Right lobe of liver (tissue), 6 donors: ENCODE results near the gene MBNL2. TPM values are rescaled to one million over a fixed set of nuclear protein-coding genes. Genes with fewer than 3 reads are reported as not detected.

ENCODE experiments used
- ATAC-seq, 4 donors: fragments of 200-7000 bp; cut with Tn5 transposase; one replicate each; pipeline ENCODE4 v1.9.1; 2020; ENCODE audit warnings: mild to moderate bottlenecking in 4 of 4, moderate library complexity in 4 of 4
- DNase-seq, 3 donors: peaks; one replicate each; pipeline ENCODE4 v3.0.0-alpha.2; 2020
- H3K27ac ChIP-seq, 3 donors: fragments of 200-600 bp; one replicate each; pipeline ENCODE4 v1.8.0; 2022
- H3K27me3 ChIP-seq, 2 donors: fragments of 200-600 bp; one replicate each; pipeline ENCODE4 v1.8.0; 2022
- H3K36me3 ChIP-seq, 4 donors: fragments of 200-600 bp; sonication (generic) in 1 of 4; one replicate each; pipeline versions ENCODE4 v1.5.1 to v1.8.0; 2017 to 2022; ENCODE audit warnings: control low read depth in 1 of 4
- H3K4me1 ChIP-seq, 4 donors: fragments of 200-600 bp; sonication (generic) in 1 of 4; one replicate each; pipeline versions ENCODE4 v1.5.1 to v1.8.0; 2017 to 2022; ENCODE audit warnings: control low read depth in 1 of 4
- H3K4me3 ChIP-seq, 3 donors: fragments of 200-600 bp; one replicate each; pipeline ENCODE4 v1.8.0; 2022
- H3K9me3 ChIP-seq, 4 donors: fragments of 200-600 bp; sonication (generic) in 1 of 4; one replicate each; pipeline versions ENCODE4 v1.5.1 to v1.8.0; 2017 to 2022; ENCODE audit warnings: control low read depth in 1 of 4
- CTCF ChIP-seq, 4 donors: fragments of 200-600 bp in 3 of 4; fragments of 450-650 bp in 1 of 4; IDR thresholded peaks; one replicate each; pipeline versions ENCODE4 v1.5.1 to v1.8.0; 2016 to 2022; ENCODE audit warnings: antibody characterized with exemption in 4 of 4, mild to moderate bottlenecking in 2 of 4
- POLR2A ChIP-seq: fragments of 450-650 bp; IDR thresholded peaks from one replicate; pipeline ENCODE4 v1.6.1; 2017; ENCODE audit warnings: antibody characterized with exemption, mild to moderate bottlenecking
- WGBS: methylation state at CpG from one replicate; pipeline ENCODE4 v1.1.6; 2018; ENCODE audit warnings: low coverage, low lambda C conversion rate; ENCODE audit not compliant: insufficient coverage; ENCODE audit errors: missing lambda C conversion rate; 5-methylcytosine and 5-hydroxymethylcytosine counted together
- intact Hi-C, 2 donors: fragments of 100-400 bp; cut with DNase I; formaldehyde crosslinking; loops; one replicate each; pipeline versions ENCODE4 v1.11.2 to v1.14.1; 2022
- total RNA-seq, 6 experiments: library from RNA; depleted of rRNA in 2 of 6; stranded (reverse); fragments of >200 nt in 2 of 6; fragmentation: NEBNext Ultra II Directional in 3 of 6; extraction: Animal tissue kit (Norgen Biotek cat#: 25700) in 3 of 6; gene quantifications; one replicate each; pipeline versions ENCODE4 v1.1.0 to v1.2.4, GENCODE V29; 2016 to 2023
- donor health status: DM: no; HTN: yes; CAD: no.
- donor health status: DM: no; HTN: no; CAD: no.
- donor health status: DM: no; HTN: no; CAD: no.
- donor health status: DM: no; HTN: yes; CAD: no.
- donor health status: DM: no; HTN: yes; CAD: no.

Gene MBNL2
- total RNA-seq, 6 experiments from 2014 or later = 30.3 to 135 (median 81.5) TPM

- Histone ChIP-seq H3K4me1 (no peaks in the 10 kb centered on the region), H3K27ac (no peak overlapping the region), H3K27me3 (no peaks in the 10 kb centered on the region), H3K9me3 (no peaks in the 10 kb centered on the region), H3K36me3 (no peaks in the 10 kb centered on the region), H3K4me3 (no peak overlapping the region)
- intact Hi-C loops = no loop called here
- TF ChIP-seq POLR2A (no peak), CTCF (IDR thresholded peaks at IDR 0.05) (no peak)
- 74% methylated on average over 9 of the region's 10 CpGs for WGBS
- ATAC-seq (no peak), DNase-seq (no peak)
Measured at GRCh38 chr13:97189928-97190327, 32.2 kb upstream of the MBNL2 start.

DNA sequence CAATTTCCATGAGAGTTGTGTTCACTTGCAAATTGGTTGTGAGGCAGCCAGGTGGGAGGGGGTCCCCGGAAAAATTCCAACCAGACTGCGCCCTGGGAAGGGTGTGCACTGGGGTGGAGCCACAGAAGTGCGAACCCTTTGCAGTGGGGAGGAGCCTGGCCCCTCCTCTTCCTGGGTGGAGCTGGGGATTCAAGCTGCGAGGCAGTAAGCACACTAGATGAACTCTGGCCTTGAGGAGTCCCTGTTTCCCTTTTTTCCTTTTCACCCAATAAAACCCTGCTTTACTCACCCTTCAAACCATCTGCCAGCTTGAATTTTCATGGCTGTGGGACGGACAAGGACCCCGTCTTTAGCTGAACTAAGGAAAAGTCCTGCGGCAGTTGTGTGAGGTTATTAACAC, 31.0 kb upstream of the MBNL2 start:
- no peak overlapping the region for H3K27ac ChIP-seq
- no peak for TF ChIP-seq CTCF (IDR thresholded peaks at IDR 0.05)
- TF ChIP-seq POLR2A = no peak
- no peak for DNase-seq
- no peaks in the 10 kb centered on the region for H3K4me1 ChIP-seq
- no peak overlapping the region for H3K4me3 ChIP-seq
- H3K27me3 ChIP-seq = no peaks in the 10 kb centered on the region
- no peak for ATAC-seq
- H3K36me3 ChIP-seq = no peaks in the 10 kb centered on the region
- 76% methylated on average over 7 of the region's 7 CpGs for WGBS
- intact Hi-C loops = no loop called here
- no peaks in the 10 kb centered on the region for H3K9me3 ChIP-seq

DNA sequence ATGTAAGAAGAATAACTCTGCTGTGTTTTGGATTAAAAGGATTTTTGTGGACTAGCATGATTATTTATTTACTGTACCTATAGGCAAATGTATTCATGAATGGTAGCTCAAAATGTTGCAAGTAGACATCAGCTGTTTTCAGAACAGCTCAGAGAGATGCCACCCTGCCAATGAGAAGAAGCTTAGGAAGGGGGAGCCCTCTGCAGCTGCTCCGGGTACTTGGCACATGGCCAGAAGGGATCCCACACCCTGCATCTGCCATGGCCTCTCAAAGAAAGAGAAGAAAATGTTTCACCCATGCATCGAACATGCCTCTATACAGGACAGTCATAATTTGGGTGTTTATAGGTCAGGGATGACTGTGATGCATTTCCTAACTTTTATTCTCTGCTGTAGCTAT, 30.5 kb upstream of the MBNL2 start:
- H3K36me3 ChIP-seq = no peaks in the 10 kb centered on the region
- H3K9me3 ChIP-seq = no peaks in the 10 kb centered on the region
- no peaks in the 10 kb centered on the region for H3K27me3 ChIP-seq
- no peak overlapping the region for H3K27ac ChIP-seq
- H3K4me1 ChIP-seq = no peaks in the 10 kb centered on the region
- WGBS = 56% methylated on average over 2 of the region's 2 CpGs
- ATAC-seq (no peak), DNase-seq (no peak)
- TF ChIP-seq CTCF (IDR thresholded peaks at IDR 0.05) = no peak
- TF ChIP-seq POLR2A = no peak
- intact Hi-C loops = no loop called here
- no peak overlapping the region for H3K4me3 ChIP-seq

- WGBS = 81% methylated on average over 3 of the region's 3 CpGs
- intact Hi-C loops = no loop called here
- Histone ChIP-seq H3K4me1 (no peaks in the 10 kb centered on the region), H3K27me3 (no peaks in the 10 kb centered on the region), H3K36me3 (no peaks in the 10 kb centered on the region), H3K4me3 (no peak overlapping the region), H3K9me3 (no peaks in the 10 kb centered on the region), H3K27ac (no peak overlapping the region)
- DNase-seq (no peak), ATAC-seq (no peak)
- no peak for TF ChIP-seq POLR2A
- TF ChIP-seq CTCF (IDR thresholded peaks at IDR 0.05) = no peak
Measured at GRCh38 chr13:97192166-97192565, 30.0 kb upstream of the MBNL2 start.

- WGBS = 74% methylated on average over 4 of the region's 5 CpGs
- no peaks in the 10 kb centered on the region for H3K27me3 ChIP-seq
- no peak for ATAC-seq
Measured at GRCh38 chr13:97193577-97193976, 28.6 kb upstream of the MBNL2 start.

More at GRCh38 chr13:97193577-97193976, 28.6 kb upstream of the MBNL2 start:
- Histone ChIP-seq H3K27ac (no peak overlapping the region), H3K4me1 (no peaks in the 10 kb centered on the region), H3K9me3 (no peaks in the 10 kb centered on the region), H3K36me3 (no peaks in the 10 kb centered on the region), H3K4me3 (no peak overlapping the region)
- TF ChIP-seq CTCF (IDR thresholded peaks at IDR 0.05) (no peak), POLR2A (no peak)
- DNase-seq = no peak
- intact Hi-C loops = no loop called here
